ENCODE data around the gene MAN2A1. TPM values are rescaled to one million over a fixed set of nuclear protein-coding genes. Genes with fewer than 3 reads are reported as not detected.
A peak's percentile ranks its signal among the peaks of the same experiment; 100 is the strongest.
"Not testable (repeated sequence)": the region's sequence is repeated elsewhere in the genome, so short reads cannot be mapped to it uniquely, and the experiment has no call there.

Gene MAN2A1
- total and polyA plus RNA-seq, 5 experiments from 2014 or later: 17.5 to 83.9 (median 20.7) TPM

- Mint-ChIP-seq H3K9me3 (no peaks in the 10 kb centered on the region), H3K27ac (peak overlapping the region in 5 of 10 donors; percentile 7 to 51 (median 31)), H3K4me1 (peaks cover 15 to 27% (median 24%) of the 10 kb centered on the region in 4 donors), H3K4me3 (peak overlapping the region in 2 of 10 donors; percentile 9 to 12), H3K36me3 (no peaks in the 10 kb centered on the region), H3K27me3 (no peaks in the 10 kb centered on the region)
- no peak for ATAC-seq
- POLR2A ChIA-PET: interaction anchor here (0.8 kb wide), 1 partner anchor 10 kb away, joined by 3 read pairs; no protein-coding TSS in a partner anchor
- DNase-seq: no peak
Measured at GRCh38 chr5:109882546-109882945, 192.8 kb downstream of the MAN2A1 start.

- ATAC-seq: no peak
- Mint-ChIP-seq H3K9me3 (no peaks in the 10 kb centered on the region), H3K27me3 (no peaks in the 10 kb centered on the region), H3K27ac (no peak overlapping the region), H3K4me1 (peaks cover 15 to 36% (median 27%) of the 10 kb centered on the region in 4 donors), H3K36me3 (no peaks in the 10 kb centered on the region), H3K4me3 (no peak overlapping the region)
- DNase-seq: no peak
- POLR2A ChIA-PET: no interaction called here
Measured at GRCh38 chr5:109884676-109885075, 194.9 kb downstream of the MAN2A1 start.

- peaks cover 17 to 36% (median 27%) of the 10 kb centered on the region in 4 donors for H3K4me1 Mint-ChIP-seq
- ATAC-seq (no peak), DNase-seq (no peak)
- no peak overlapping the region for H3K4me3 Mint-ChIP-seq
- H3K27ac Mint-ChIP-seq: no peak overlapping the region
- H3K9me3 Mint-ChIP-seq: no peaks in the 10 kb centered on the region
- POLR2A ChIA-PET: interaction anchor here (0.9 kb wide), 1 partner anchor 31 kb away, joined by 3 read pairs; no protein-coding TSS in a partner anchor
- no peaks in the 10 kb centered on the region for H3K27me3 Mint-ChIP-seq
- H3K36me3 Mint-ChIP-seq: no peaks in the 10 kb centered on the region
Measured at GRCh38 chr5:109885205-109885604, 195.5 kb downstream of the MAN2A1 start.

- peaks cover 0 to 4% (median 0%) of the 10 kb centered on the region in 3 donors for H3K36me3 Mint-ChIP-seq
- peaks cover 0 to 7% (median 4%) of the 10 kb centered on the region in 9 donors for H3K9me3 Mint-ChIP-seq
- H3K27me3 Mint-ChIP-seq: no peaks in the 10 kb centered on the region
- no peak overlapping the region for H3K4me3 Mint-ChIP-seq
- no peak overlapping the region for H3K27ac Mint-ChIP-seq
- H3K4me1 Mint-ChIP-seq: peaks cover 0 to 11% (median 4%) of the 10 kb centered on the region in 4 donors
- ATAC-seq: no peak
- POLR2A ChIA-PET: interaction anchor here (0.8 to 1.2 kb wide), 2 partner anchors 8 to 19 kb away, joined by 3 read pairs; no protein-coding TSS in a partner anchor
- no peak for DNase-seq
Measured at GRCh38 chr5:109888989-109889388, 199.3 kb downstream of the MAN2A1 start.

- DNase-seq, ATAC-seq, H3K4me3 Mint-ChIP-seq, POLR2A ChIA-PET, H3K27me3 Mint-ChIP-seq, H3K36me3 Mint-ChIP-seq: not testable (repeated sequence)
- Mint-ChIP-seq H3K9me3 (peaks cover 0 to 15% (median 4%) of the 10 kb centered on the region in 9 donors), H3K27ac (peak overlapping the region in 1 of 10 donors; percentile 43), H3K4me1 (peaks cover 0 to 12% (median 4%) of the 10 kb centered on the region in 4 donors)
Measured at GRCh38 chr5:109893271-109893670, 203.5 kb downstream of the MAN2A1 start.

GRCh38 chr5:109898269-109899162 lies 208.8 kb downstream of the MAN2A1 start:
- Mint-ChIP-seq H3K27ac (peak overlapping the region in 2 of 10 donors; percentile 22 to 27), H3K36me3 (peaks cover 0 to 4% (median 0%) of the 10 kb centered on the region in 3 donors), H3K27me3 (no peaks in the 10 kb centered on the region), H3K4me3 (no peak overlapping the region), H3K4me1 (peaks cover 0 to 16% (median 7%) of the 10 kb centered on the region in 4 donors), H3K9me3 (peaks cover 0 to 9% (median 0%) of the 10 kb centered on the region in 9 donors)
- POLR2A ChIA-PET: no interaction called here
- DNase-seq (no peak), ATAC-seq (no peak)

- DNase-seq (no peak), ATAC-seq (no peak)
- peak overlapping the region in 1 of 10 donors; percentile 27 for H3K27ac Mint-ChIP-seq
- peaks cover 0 to 16% (median 7%) of the 10 kb centered on the region in 4 donors for H3K4me1 Mint-ChIP-seq
- peaks cover 0 to 7% (median 0%) of the 10 kb centered on the region in 9 donors for H3K9me3 Mint-ChIP-seq
- no peaks in the 10 kb centered on the region for H3K27me3 Mint-ChIP-seq
- H3K36me3 Mint-ChIP-seq: peaks cover 0 to under 1% (median 0%) of the 10 kb centered on the region in 3 donors
- POLR2A ChIA-PET: no interaction called here
- no peak overlapping the region for H3K4me3 Mint-ChIP-seq
Measured at GRCh38 chr5:109899163-109899535, 209.4 kb downstream of the MAN2A1 start.

- H3K27me3 Mint-ChIP-seq: no peaks in the 10 kb centered on the region
- no peak for ATAC-seq
Measured at GRCh38 chr5:109900461-109900860, 210.7 kb downstream of the MAN2A1 start.

GRCh38 chr5:109900911-109901627 lies 211.3 kb downstream of the MAN2A1 start:
- ATAC-seq (no peak), DNase-seq (no peak)
- H3K9me3 Mint-ChIP-seq: no peaks in the 10 kb centered on the region
- no peaks in the 10 kb centered on the region for H3K36me3 Mint-ChIP-seq
- H3K27ac Mint-ChIP-seq: peak overlapping the region in 2 of 10 donors; percentile 5 to 27
- H3K4me3 Mint-ChIP-seq: no peak overlapping the region
- POLR2A ChIA-PET: interaction anchor here (1.0 kb wide), 1 partner anchor 13 kb away, joined by 3 read pairs; no protein-coding TSS in a partner anchor
- peaks cover 0 to 13% (median 4%) of the 10 kb centered on the region in 4 donors for H3K4me1 Mint-ChIP-seq
- H3K27me3 Mint-ChIP-seq: no peaks in the 10 kb centered on the region

More at GRCh38 chr5:109900461-109900860, 210.7 kb downstream of the MAN2A1 start:
- DNase-seq: no peak
- Mint-ChIP-seq H3K9me3 (peaks cover 0 to 4% (median 0%) of the 10 kb centered on the region in 9 donors), H3K27ac (no peak overlapping the region), H3K36me3 (no peaks in the 10 kb centered on the region), H3K4me3 (no peak overlapping the region), H3K4me1 (peaks cover 0 to 16% (median 7%) of the 10 kb centered on the region in 4 donors)
- POLR2A ChIA-PET: interaction anchor here (1.0 kb wide), 1 partner anchor 37 kb away, joined by 3 read pairs; no protein-coding TSS in a partner anchor

- H3K4me3 Mint-ChIP-seq: no peak overlapping the region
- H3K27me3 Mint-ChIP-seq: no peaks in the 10 kb centered on the region
- DNase-seq (no peak), ATAC-seq (no peak)
- POLR2A ChIA-PET: interaction anchor here (1.0 kb wide), 1 partner anchor 12 kb away, joined by 3 read pairs; no protein-coding TSS in a partner anchor
- H3K4me1 Mint-ChIP-seq: peaks cover 0 to 13% (median 5%) of the 10 kb centered on the region in 4 donors
- H3K27ac Mint-ChIP-seq: no peak overlapping the region
- H3K36me3 Mint-ChIP-seq: no peaks in the 10 kb centered on the region
- H3K9me3 Mint-ChIP-seq: no peaks in the 10 kb centered on the region
Measured at GRCh38 chr5:109901628-109901981, 211.9 kb downstream of the MAN2A1 start.

GRCh38 chr5:109903061-109903460 lies 213.3 kb downstream of the MAN2A1 start:
- POLR2A ChIA-PET: no interaction called here
- Mint-ChIP-seq H3K4me3 (no peak overlapping the region), H3K27me3 (no peaks in the 10 kb centered on the region), H3K4me1 (peaks cover 0 to 15% (median 11%) of the 10 kb centered on the region in 4 donors), H3K9me3 (no peaks in the 10 kb centered on the region), H3K36me3 (no peaks in the 10 kb centered on the region), H3K27ac (no peak overlapping the region)
- DNase-seq (no peak), ATAC-seq (no peak)

GRCh38 chr5:109905906-109906305 lies 216.2 kb downstream of the MAN2A1 start:
- Mint-ChIP-seq H3K27me3 (no peaks in the 10 kb centered on the region), H3K36me3 (no peaks in the 10 kb centered on the region), H3K9me3 (no peaks in the 10 kb centered on the region), H3K4me3 (no peak overlapping the region), H3K27ac (no peak overlapping the region), H3K4me1 (peaks cover 0 to 9% (median 8%) of the 10 kb centered on the region in 4 donors)
- no peak for DNase-seq
- POLR2A ChIA-PET: no interaction called here
- ATAC-seq: no peak

Measured in naive thymus-derived CD8-positive, alpha-beta T cell (primary cell).